OCI-LY1 (cell line): ENCODE measurements around the gene SHISA3.

Source experiments
- H2AFZ ChIP-seq: fragments of 200-600 bp; sonication (generic), shearing (Covaris generic); 2 replicates; pipeline ENCODE4 v1.6.0; 2014; ENCODE audit warnings: antibody characterized with exemption, mild to moderate bottlenecking, low read length
- H3F3A ChIP-seq: fragments of 200-600 bp; sonication (generic), shearing (Covaris generic); 2 replicates; pipeline ENCODE4 v1.6.0; 2014; ENCODE audit warnings: mild to moderate bottlenecking, antibody characterized with exemption, low read length, moderate library complexity; ENCODE audit not compliant: insufficient read depth
- H3K27ac ChIP-seq: fragments of 200-600 bp; sonication (generic); 2 replicates; pipeline ENCODE4 v1.5.1; 2014; ENCODE audit warnings: low read length, mixed run types, mild to moderate bottlenecking, low read depth; ENCODE audit not compliant: poor library complexity, severe bottlenecking
- H3K27me3 ChIP-seq: fragments of 200-600 bp; sonication (generic); 2 replicates; pipeline ENCODE4 v1.6.0; 2014; ENCODE audit warnings: antibody characterized with exemption, mild to moderate bottlenecking, low read length, moderate library complexity; ENCODE audit not compliant: insufficient read depth
- H3K36me3 ChIP-seq: fragments of 200-600 bp; sonication (generic); 2 replicates; pipeline ENCODE4 v1.6.1; 2014; ENCODE audit warnings: mild to moderate bottlenecking, antibody characterized with exemption, low read length, moderate library complexity, mixed read lengths; ENCODE audit not compliant: insufficient read depth
- H3K4me1 ChIP-seq: fragments of 200-600 bp; sonication (generic); 2 replicates; pipeline ENCODE4 v1.5.1; 2014; ENCODE audit warnings: mild to moderate bottlenecking, low read length, moderate library complexity; ENCODE audit not compliant: insufficient read depth, severe bottlenecking
- H3K4me2 ChIP-seq: fragments of 200-600 bp; sonication (generic), shearing (Covaris generic); 2 replicates; pipeline ENCODE4 v1.6.1; 2014; ENCODE audit warnings: low read length
- H3K4me3 ChIP-seq: fragments of 200-600 bp; sonication (generic); 2 replicates; pipeline ENCODE4 v1.5.1; 2014; ENCODE audit warnings: low read length, low read depth, mild to moderate bottlenecking, mixed read lengths; ENCODE audit not compliant: poor library complexity, severe bottlenecking
- H3K79me2 ChIP-seq: fragments of 200-600 bp; shearing (Covaris generic); 2 replicates; pipeline ENCODE4 v1.6.1; 2016; ENCODE audit warnings: mixed run types, low read length, mixed read lengths; ENCODE audit not compliant: insufficient read depth
- H3K9ac ChIP-seq: fragments of 200-600 bp; sonication (generic), shearing (Covaris generic); 2 replicates; pipeline ENCODE4 v1.6.1; 2014; ENCODE audit warnings: mild to moderate bottlenecking, low read length, mixed read lengths
- H3K9me2 ChIP-seq: fragments of 200-600 bp; sonication (generic), shearing (Covaris generic); 2 replicates; pipeline ENCODE4 v1.6.1; 2014; ENCODE audit warnings: low read depth, mild to moderate bottlenecking, low read length, mixed read lengths
- H3K9me3 ChIP-seq: fragments of 200-600 bp; shearing (Covaris generic); 2 replicates; pipeline ENCODE4 v1.6.1; 2014; ENCODE audit warnings: low read length, mixed read lengths
- H4K20me1 ChIP-seq: fragments of 200-600 bp; sonication (generic), shearing (Covaris generic); 2 replicates; pipeline ENCODE4 v1.6.0; 2016; ENCODE audit warnings: mild to moderate bottlenecking, low read length; ENCODE audit not compliant: insufficient read depth
- CTCF ChIP-seq: fragments of 200-600 bp; sonication (generic), shearing (Covaris generic); IDR thresholded peaks from 2 replicates; pipeline ENCODE4 v1.5.1; 2017; ENCODE audit warnings: mild to moderate bottlenecking, antibody characterized with exemption, low read length, moderate library complexity, mixed read lengths
- EZH2 ChIP-seq: fragments of 200-600 bp; sonication (generic), shearing (Covaris generic); IDR thresholded peaks from 2 replicates; pipeline ENCODE4 v1.8.0; 2017; ENCODE audit warnings: borderline replicate concordance, mixed run types, mild to moderate bottlenecking, antibody characterized with exemption, low read length, moderate library complexity, mixed read lengths

Gene SHISA3

GRCh38 chr4:42415281-42415680, 18.0 kb downstream of the SHISA3 start:
- Histone ChIP-seq H3K27me3 (no peaks in the 10 kb centered on the region), H3K9me3 (no peaks in the 10 kb centered on the region), H4K20me1 (no peaks in the 10 kb centered on the region), H3K9ac (no peak overlapping the region), H3F3A (no peaks in the 10 kb centered on the region), H3K4me3 (no peak overlapping the region), H3K4me1 (no peaks in the 10 kb centered on the region), H3K36me3 (peaks cover 32% of the 10 kb centered on the region; the same call in 1 of the 2 replicates), H3K27ac (no peak overlapping the region), H3K9me2 (no peaks in the 10 kb centered on the region), H2AFZ (no peak overlapping the region), H3K4me2 (no peak overlapping the region), H3K79me2 (no peaks in the 10 kb centered on the region)
- no peak for TF ChIP-seq EZH2
- TF ChIP-seq CTCF, result no peak

- TF ChIP-seq EZH2 (no peak), CTCF (no peak)
- H3F3A ChIP-seq, result no peaks in the 10 kb centered on the region
- no peak overlapping the region for H3K27ac ChIP-seq
- H3K79me2 ChIP-seq, result no peaks in the 10 kb centered on the region
- no peaks in the 10 kb centered on the region for H3K9me2 ChIP-seq
- no peaks in the 10 kb centered on the region for H3K9me3 ChIP-seq
- no peaks in the 10 kb centered on the region for H3K27me3 ChIP-seq
- H3K4me1 ChIP-seq, result no peaks in the 10 kb centered on the region
- H4K20me1 ChIP-seq, result no peaks in the 10 kb centered on the region
- H2AFZ ChIP-seq, result no peak overlapping the region
- H3K36me3 ChIP-seq, result peaks cover 34% of the 10 kb centered on the region; the same call in 1 of the 2 replicates
- H3K4me3 ChIP-seq, result no peak overlapping the region
- no peak overlapping the region for H3K9ac ChIP-seq
- H3K4me2 ChIP-seq, result no peak overlapping the region
Measured at GRCh38 chr4:42416017-42416416, 18.7 kb downstream of the SHISA3 start.

- H3K9me2 ChIP-seq, result no peaks in the 10 kb centered on the region
- H3K27me3 ChIP-seq, result no peaks in the 10 kb centered on the region
- no peaks in the 10 kb centered on the region for H4K20me1 ChIP-seq
- H2AFZ ChIP-seq, result no peak overlapping the region
- H3F3A ChIP-seq, result no peaks in the 10 kb centered on the region
- no peaks in the 10 kb centered on the region for H3K79me2 ChIP-seq
- H3K4me1 ChIP-seq, result no peaks in the 10 kb centered on the region
- H3K9ac ChIP-seq, result no peak overlapping the region
- no peaks in the 10 kb centered on the region for H3K9me3 ChIP-seq
- H3K27ac ChIP-seq, result no peak overlapping the region
- peaks cover 34% of the 10 kb centered on the region; the same call in 1 of the 2 replicates for H3K36me3 ChIP-seq
- no peak overlapping the region for H3K4me2 ChIP-seq
- TF ChIP-seq CTCF, result no peak
- no peak for TF ChIP-seq EZH2
- no peak overlapping the region for H3K4me3 ChIP-seq
Measured at GRCh38 chr4:42417550-42417949, 20.3 kb downstream of the SHISA3 start.
